HCT116 (cell line): Measurements from ENCODE around the gene KLHL15. TPM values are rescaled to one million over a fixed set of nuclear protein-coding genes. Genes with fewer than 3 reads are reported as not detected.

ENCODE experiments used
- ATAC-seq: fragments of 200-7000 bp; cut with Tn5 transposase; 2 replicates; pipeline ENCODE4 v1.9.1; 2020; ENCODE audit warnings: mild to moderate bottlenecking, moderate library complexity
- BruUV-seq: library from RNA; stranded (reverse); fragments of 400-500 nt; replicated peaks from 2 replicates; lab custom pipeline; 2021; lab: Mats Ljungman, UMichigan
- CTCF ChIA-PET: fragments of 300-600 bp; sonication (Branson Sonifier 250); formaldehyde crosslinking; loops from one replicate; lab custom pipeline; 2021; ENCODE audit warnings: antibody characterized with exemption; lab: Charles Lee
- POLR2A ChIA-PET: fragments of 300-600, 350-600 bp; sonication (Branson Sonifier 250); formaldehyde crosslinking; loops from one replicate; lab custom pipeline; 2021; ENCODE audit warnings: antibody characterized with exemption; lab: Charles Lee
- RAD21 ChIA-PET, 2 experiments: fragments of 300-600 bp; sonication (Branson Sonifier 250); formaldehyde crosslinking; loops; one replicate each; lab custom pipeline; 2023; ENCODE audit warnings: low total read pairs in 2 of 2; ENCODE audit not compliant: uncharacterized antibody in 2 of 2, unreplicated experiment in 2 of 2, low non-redundant PET in 1 of 2; lab: Charles Lee
- DNase-seq: peaks from one replicate; pipeline ENCODE4 v3.0.0-alpha.2; 2010; ENCODE audit warnings: low read depth, low spot score
- H2AFZ ChIP-seq: fragments of 200-600 bp; shearing (Covaris generic), sonication (generic); 2 replicates; pipeline ENCODE4 v1.6.1; 2017; ENCODE audit warnings: low read depth, mixed run types, mixed read lengths, antibody characterized with exemption, low read length; ENCODE audit not compliant: poor library complexity, severe bottlenecking
- H3K27ac ChIP-seq: 2 replicates; pipeline ENCODE4 v1.5.1; 2012; ENCODE audit warnings: low read depth, low read length
- H3K27me3 ChIP-seq: fragments of 200-600 bp; sonication (generic); 2 replicates; pipeline ENCODE4 v1.6.1; 2016; ENCODE audit warnings: mixed run types, low read length, mixed read lengths; ENCODE audit not compliant: insufficient read depth
- H3K36me3 ChIP-seq, 2 experiments: fragments of 200-500 bp in 1 of 2; fragments of 200-600 bp in 1 of 2; sonication (Bioruptor generic) in 1 of 2; sonication (generic) in 1 of 2; 2 replicates each; pipeline versions ENCODE4 v1.5.1 to v1.6.1; 2014 to 2016; ENCODE audit warnings: low read length in 2 of 2, inconsistent platforms in 1 of 2, mixed read lengths in 1 of 2, mixed run types in 1 of 2; ENCODE audit not compliant: insufficient read depth in 2 of 2, control insufficient read depth in 1 of 2
- H3K4me1 ChIP-seq, 2 experiments: fragments of 200-600 bp in 1 of 2; sonication (generic) in 1 of 2; 2 replicates each; pipeline versions ENCODE4 v1.5.1 to v1.6.1; 2012 to 2017; ENCODE audit warnings: low read length in 2 of 2, inconsistent platforms in 1 of 2, mild to moderate bottlenecking in 1 of 2, mixed read lengths in 1 of 2, mixed run types in 1 of 2, moderate library complexity in 1 of 2; ENCODE audit not compliant: insufficient read depth in 2 of 2, control insufficient read depth in 1 of 2
- H3K4me2 ChIP-seq: fragments of 200-600 bp; sonication (generic); 2 replicates; pipeline ENCODE4 v1.6.1; 2017; ENCODE audit warnings: mixed run types, low read length, mixed read lengths
- H3K4me3 ChIP-seq, 2 experiments: fragments of 200-600 bp in 1 of 2; sonication (generic) in 1 of 2; replicated peaks in 1 of 2; 2 replicates each; pipeline ENCODE4 v1.5.1; 2011 to 2016; ENCODE audit warnings: low read length in 2 of 2, control low read depth in 1 of 2, low read depth in 1 of 2, mild to moderate bottlenecking in 1 of 2, mixed read lengths in 1 of 2, mixed run types in 1 of 2
- H3K79me2 ChIP-seq: fragments of 200-600 bp; sonication (generic); 2 replicates; pipeline ENCODE4 v1.6.1; 2017; ENCODE audit warnings: mild to moderate bottlenecking, mixed run types, low read length, moderate library complexity, mixed read lengths; ENCODE audit not compliant: insufficient read depth
- H3K9ac ChIP-seq: fragments of 200-600 bp; sonication (generic); 2 replicates; pipeline ENCODE4 v1.6.1; 2016; ENCODE audit warnings: low read length, mixed read lengths
- H3K9me2 ChIP-seq: fragments of 200-600 bp; sonication (generic), shearing (Covaris generic); 2 replicates; pipeline ENCODE4 v1.6.1; 2017; ENCODE audit warnings: mixed run types, mild to moderate bottlenecking, moderate library complexity; ENCODE audit not compliant: insufficient read depth
- H3K9me3 ChIP-seq, 2 experiments: fragments of 200-500 bp in 1 of 2; fragments of 200-600 bp in 1 of 2; sonication (Bioruptor generic) in 1 of 2; sonication (generic) in 1 of 2; 2 replicates each; pipeline ENCODE4 v1.6.1; 2014 to 2017; ENCODE audit warnings: low read length in 2 of 2, mixed read lengths in 2 of 2, inconsistent platforms in 1 of 2, low read depth in 1 of 2, mild to moderate bottlenecking in 1 of 2, mixed run types in 1 of 2, moderate library complexity in 1 of 2; ENCODE audit not compliant: control insufficient read depth in 1 of 2, insufficient read depth in 1 of 2
- H4K20me1 ChIP-seq: fragments of 200-600 bp; sonication (generic), shearing (Covaris generic); 2 replicates; pipeline ENCODE4 v1.6.1; 2017; ENCODE audit warnings: mixed run types, mild to moderate bottlenecking, moderate library complexity; ENCODE audit not compliant: insufficient read depth
- CBX3 ChIP-seq: IDR thresholded peaks from 2 replicates; pipeline ENCODE4 v1.6.1; 2012; ENCODE audit warnings: low read depth
- ELF1 ChIP-seq: IDR thresholded peaks from 2 replicates; pipeline ENCODE4 v1.6.1; 2012; ENCODE audit warnings: low read depth, borderline replicate concordance
- FOSL1 ChIP-seq: IDR thresholded peaks from 2 replicates; pipeline ENCODE4 v1.6.1; 2012; ENCODE audit warnings: low read depth
- JUND ChIP-seq: IDR thresholded peaks from 2 replicates; pipeline ENCODE4 v1.6.1; 2012
- SIN3A ChIP-seq: IDR thresholded peaks from 2 replicates; pipeline ENCODE4 v1.6.1; 2012; ENCODE audit warnings: low read depth
- SRF ChIP-seq: IDR thresholded peaks from 2 replicates; pipeline ENCODE4 v1.6.1; 2012; ENCODE audit warnings: low read depth
- YY1 ChIP-seq: IDR thresholded peaks from 2 replicates; pipeline ENCODE4 v1.6.1; 2011; ENCODE audit warnings: low read length, low read depth, moderate library complexity, mild to moderate bottlenecking; ENCODE audit not compliant: insufficient replicate concordance; ENCODE audit errors: extremely low read depth
- ZFX ChIP-seq: fragments of 450-650 bp; IDR thresholded peaks from 2 replicates; pipeline ENCODE4 v1.6.1; 2017
- ZNF274 ChIP-seq: fragments of 200-500 bp; sonication (Bioruptor generic); IDR thresholded peaks from 2 replicates; pipeline ENCODE4 v1.6.1; 2014; ENCODE audit warnings: mild to moderate bottlenecking, low read depth, low read length, inconsistent platforms
- intact Hi-C: fragments of 100-400 bp; cut with micrococcal nuclease; formaldehyde crosslinking; loops from 2 replicates; pipeline ENCODE4 v1.10.0; 2022
- total RNA-seq: library from RNA; stranded (reverse); gene quantifications from one replicate; pipeline ENCODE4 v1.2.1, GENCODE V29; 2021; ENCODE audit not compliant: unreplicated experiment
- TF ChIP-seq, protein P1 (sequence below): IDR thresholded peaks from 2 replicates; pipeline ENCODE4 v1.6.1; 2011; ENCODE audit warnings: mild to moderate bottlenecking, low read length, moderate library complexity; ENCODE audit not compliant: insufficient replicate concordance; ENCODE audit errors: extremely low read depth
- TF ChIP-seq, protein P2 (sequence below), 3 experiments: fragments of 200-600 bp in 1 of 3; sonication (generic) in 1 of 3; IDR thresholded peaks in 2 of 3; conservative IDR thresholded peaks in 1 of 3; 2 replicates each; pipeline ENCODE4 v1.5.1; 2012 to 2017; ENCODE audit warnings: low read depth in 2 of 3, low read length in 2 of 3, antibody characterized with exemption in 1 of 3, borderline replicate concordance in 1 of 3, control low read depth in 1 of 3, mild to moderate bottlenecking in 1 of 3, mixed read lengths in 1 of 3, mixed run types in 1 of 3, moderate library complexity in 1 of 3; ENCODE audit not compliant: insufficient read depth in 1 of 3
- TF ChIP-seq, protein P3 (sequence below): IDR thresholded peaks from 2 replicates; pipeline ENCODE4 v1.6.1; 2012

Gene KLHL15
- total RNA-seq, 1 experiment from 2014 or later: 10.1 TPM

DNA sequence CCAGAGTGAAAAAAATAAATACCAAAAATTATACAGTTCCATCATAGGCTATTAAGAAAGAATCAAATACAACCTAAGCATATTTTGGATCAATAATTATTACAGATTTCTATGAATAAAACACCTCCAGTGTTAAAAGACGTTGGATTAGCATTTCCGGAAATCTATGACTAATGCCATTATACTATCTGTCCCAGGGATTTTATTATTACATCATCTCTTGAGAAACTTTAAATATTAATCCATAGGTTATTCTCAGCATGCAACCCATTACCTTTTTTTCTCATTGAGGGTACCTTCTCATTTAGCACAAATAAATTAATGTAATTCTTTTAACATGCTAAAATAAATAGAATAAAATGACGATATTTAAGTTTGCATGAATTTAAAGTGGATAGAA, 74.6 kb downstream of the KLHL15 start:
- no TSS peak for BruUV-seq

More for the DNA sequence above, 74.6 kb downstream of the KLHL15 start:
- intact Hi-C loops: no loop called here
- RAD21 ChIA-PET: no interaction called here
- H3K27ac ChIP-seq: no peak overlapping the region
- H4K20me1 ChIP-seq: no peaks in the 10 kb centered on the region
- DNase-seq (no peak), ATAC-seq (no peak)
- H3K9me2 ChIP-seq: no peaks in the 10 kb centered on the region
- no peaks in the 10 kb centered on the region for H3K79me2 ChIP-seq
- TF ChIP-seq ZFX: no peak
- no peak for TF ChIP-seq SIN3A
- TF ChIP-seq ELF1: no peak
- TF ChIP-seq, protein P1, sequence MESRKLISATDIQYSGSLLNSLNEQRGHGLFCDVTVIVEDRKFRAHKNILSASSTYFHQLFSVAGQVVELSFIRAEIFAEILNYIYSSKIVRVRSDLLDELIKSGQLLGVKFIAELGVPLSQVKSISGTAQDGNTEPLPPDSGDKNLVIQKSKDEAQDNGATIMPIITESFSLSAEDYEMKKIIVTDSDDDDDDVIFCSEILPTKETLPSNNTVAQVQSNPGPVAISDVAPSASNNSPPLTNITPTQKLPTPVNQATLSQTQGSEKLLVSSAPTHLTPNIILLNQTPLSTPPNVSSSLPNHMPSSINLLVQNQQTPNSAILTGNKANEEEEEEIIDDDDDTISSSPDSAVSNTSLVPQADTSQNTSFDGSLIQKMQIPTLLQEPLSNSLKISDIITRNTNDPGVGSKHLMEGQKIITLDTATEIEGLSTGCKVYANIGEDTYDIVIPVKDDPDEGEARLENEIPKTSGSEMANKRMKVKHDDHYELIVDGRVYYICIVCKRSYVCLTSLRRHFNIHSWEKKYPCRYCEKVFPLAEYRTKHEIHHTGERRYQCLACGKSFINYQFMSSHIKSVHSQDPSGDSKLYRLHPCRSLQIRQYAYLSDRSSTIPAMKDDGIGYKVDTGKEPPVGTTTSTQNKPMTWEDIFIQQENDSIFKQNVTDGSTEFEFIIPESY: no peak
- TF ChIP-seq JUND: no peak
- TF ChIP-seq FOSL1: no peak
- TF ChIP-seq, protein P2, sequence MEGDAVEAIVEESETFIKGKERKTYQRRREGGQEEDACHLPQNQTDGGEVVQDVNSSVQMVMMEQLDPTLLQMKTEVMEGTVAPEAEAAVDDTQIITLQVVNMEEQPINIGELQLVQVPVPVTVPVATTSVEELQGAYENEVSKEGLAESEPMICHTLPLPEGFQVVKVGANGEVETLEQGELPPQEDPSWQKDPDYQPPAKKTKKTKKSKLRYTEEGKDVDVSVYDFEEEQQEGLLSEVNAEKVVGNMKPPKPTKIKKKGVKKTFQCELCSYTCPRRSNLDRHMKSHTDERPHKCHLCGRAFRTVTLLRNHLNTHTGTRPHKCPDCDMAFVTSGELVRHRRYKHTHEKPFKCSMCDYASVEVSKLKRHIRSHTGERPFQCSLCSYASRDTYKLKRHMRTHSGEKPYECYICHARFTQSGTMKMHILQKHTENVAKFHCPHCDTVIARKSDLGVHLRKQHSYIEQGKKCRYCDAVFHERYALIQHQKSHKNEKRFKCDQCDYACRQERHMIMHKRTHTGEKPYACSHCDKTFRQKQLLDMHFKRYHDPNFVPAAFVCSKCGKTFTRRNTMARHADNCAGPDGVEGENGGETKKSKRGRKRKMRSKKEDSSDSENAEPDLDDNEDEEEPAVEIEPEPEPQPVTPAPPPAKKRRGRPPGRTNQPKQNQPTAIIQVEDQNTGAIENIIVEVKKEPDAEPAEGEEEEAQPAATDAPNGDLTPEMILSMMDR (IDR thresholded peaks at IDR 0.05 in 2 of 3, conservative IDR thresholded peaks at IDR 0.05 in 1 of 3; ENCODE audit: borderline replicate concordance in 1 of 3, insufficient read depth in 1 of 3, low read depth in 2 of 3, low read length in 2 of 3): no peak
- TF ChIP-seq YY1: no peak
- no peak for TF ChIP-seq CBX3
- no peak for TF ChIP-seq ZNF274
- TF ChIP-seq SRF: no peak
- TF ChIP-seq, protein P3, sequence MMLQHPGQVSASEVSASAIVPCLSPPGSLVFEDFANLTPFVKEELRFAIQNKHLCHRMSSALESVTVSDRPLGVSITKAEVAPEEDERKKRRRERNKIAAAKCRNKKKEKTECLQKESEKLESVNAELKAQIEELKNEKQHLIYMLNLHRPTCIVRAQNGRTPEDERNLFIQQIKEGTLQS: no peak
- H3K4me2 ChIP-seq: no peak overlapping the region
- H3K9ac ChIP-seq: no peak overlapping the region
- H3K27me3 ChIP-seq: no peaks in the 10 kb centered on the region
- H2AFZ ChIP-seq: no peak overlapping the region
- no peaks in the 10 kb centered on the region for H3K9me3 ChIP-seq
- CTCF ChIA-PET: no interaction called here
- POLR2A ChIA-PET: no interaction called here
- no peaks in the 10 kb centered on the region for H3K36me3 ChIP-seq
- H3K4me3 ChIP-seq: no peak overlapping the region
- H3K4me1 ChIP-seq: no peaks in the 10 kb centered on the region
